ENCODE measurements around the gene IQGAP1. TPM values are rescaled to one million over a fixed set of nuclear protein-coding genes. Genes with fewer than 3 reads are reported as not detected.

The IQGAP1 gene, protein sequence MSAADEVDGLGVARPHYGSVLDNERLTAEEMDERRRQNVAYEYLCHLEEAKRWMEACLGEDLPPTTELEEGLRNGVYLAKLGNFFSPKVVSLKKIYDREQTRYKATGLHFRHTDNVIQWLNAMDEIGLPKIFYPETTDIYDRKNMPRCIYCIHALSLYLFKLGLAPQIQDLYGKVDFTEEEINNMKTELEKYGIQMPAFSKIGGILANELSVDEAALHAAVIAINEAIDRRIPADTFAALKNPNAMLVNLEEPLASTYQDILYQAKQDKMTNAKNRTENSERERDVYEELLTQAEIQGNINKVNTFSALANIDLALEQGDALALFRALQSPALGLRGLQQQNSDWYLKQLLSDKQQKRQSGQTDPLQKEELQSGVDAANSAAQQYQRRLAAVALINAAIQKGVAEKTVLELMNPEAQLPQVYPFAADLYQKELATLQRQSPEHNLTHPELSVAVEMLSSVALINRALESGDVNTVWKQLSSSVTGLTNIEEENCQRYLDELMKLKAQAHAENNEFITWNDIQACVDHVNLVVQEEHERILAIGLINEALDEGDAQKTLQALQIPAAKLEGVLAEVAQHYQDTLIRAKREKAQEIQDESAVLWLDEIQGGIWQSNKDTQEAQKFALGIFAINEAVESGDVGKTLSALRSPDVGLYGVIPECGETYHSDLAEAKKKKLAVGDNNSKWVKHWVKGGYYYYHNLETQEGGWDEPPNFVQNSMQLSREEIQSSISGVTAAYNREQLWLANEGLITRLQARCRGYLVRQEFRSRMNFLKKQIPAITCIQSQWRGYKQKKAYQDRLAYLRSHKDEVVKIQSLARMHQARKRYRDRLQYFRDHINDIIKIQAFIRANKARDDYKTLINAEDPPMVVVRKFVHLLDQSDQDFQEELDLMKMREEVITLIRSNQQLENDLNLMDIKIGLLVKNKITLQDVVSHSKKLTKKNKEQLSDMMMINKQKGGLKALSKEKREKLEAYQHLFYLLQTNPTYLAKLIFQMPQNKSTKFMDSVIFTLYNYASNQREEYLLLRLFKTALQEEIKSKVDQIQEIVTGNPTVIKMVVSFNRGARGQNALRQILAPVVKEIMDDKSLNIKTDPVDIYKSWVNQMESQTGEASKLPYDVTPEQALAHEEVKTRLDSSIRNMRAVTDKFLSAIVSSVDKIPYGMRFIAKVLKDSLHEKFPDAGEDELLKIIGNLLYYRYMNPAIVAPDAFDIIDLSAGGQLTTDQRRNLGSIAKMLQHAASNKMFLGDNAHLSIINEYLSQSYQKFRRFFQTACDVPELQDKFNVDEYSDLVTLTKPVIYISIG (N-terminal part only)
- polyA plus RNA-seq, result 10 to 100 TPM; 54.3 to 91.2 (median 69.8) TPM
- long read RNA-seq, donor 1, result 0 reads
- long read RNA-seq, donor 2, transcript IQGAP1-204 (3 exons, 2,313 nt), result major isoform, 5 of 13 reads
- long read RNA-seq, donor 2, partial matches to known transcripts, result 7 of 13 reads
- long read RNA-seq, donor 2, other reads (novel, unspliced or antisense), result 0 of 13 reads
- long read RNA-seq, donor 3, partial matches to known transcripts, result 17 of 21 reads
- long read RNA-seq, donor 3, other reads (novel, unspliced or antisense), result 0 of 21 reads
- long read RNA-seq, donor 4, result 0 reads
- long read RNA-seq, donor 5, partial matches to known transcripts, result 0 of 4 reads
- long read RNA-seq, donor 5, other reads (novel, unspliced or antisense), result 0 of 4 reads
- long read RNA-seq, donor 6, partial matches to known transcripts, result 10 of 16 reads
- long read RNA-seq, donor 6, other reads (novel, unspliced or antisense), result 0 of 16 reads
- long read RNA-seq, donor 7, full-length matches to known transcripts, result 5 of 16 reads
- long read RNA-seq, donor 7, partial matches to known transcripts, result 11 of 16 reads
- long read RNA-seq, donor 7, other reads (novel, unspliced or antisense), result 0 of 16 reads
- long read RNA-seq, donor 8, partial matches to known transcripts, result 0 of 2 reads
- long read RNA-seq, donor 8, other reads (novel, unspliced or antisense), result 0 of 2 reads
- long read RNA-seq, donor 9, partial matches to known transcripts, result 0 of 3 reads
- long read RNA-seq, donor 9, other reads (novel, unspliced or antisense), result 0 of 3 reads
- long read RNA-seq, donor 10, full-length matches to known transcripts, result 15 of 38 reads
- long read RNA-seq, donor 10, partial matches to known transcripts, result 23 of 38 reads
- long read RNA-seq, donor 10, other reads (novel, unspliced or antisense), result 0 of 38 reads

DNA sequence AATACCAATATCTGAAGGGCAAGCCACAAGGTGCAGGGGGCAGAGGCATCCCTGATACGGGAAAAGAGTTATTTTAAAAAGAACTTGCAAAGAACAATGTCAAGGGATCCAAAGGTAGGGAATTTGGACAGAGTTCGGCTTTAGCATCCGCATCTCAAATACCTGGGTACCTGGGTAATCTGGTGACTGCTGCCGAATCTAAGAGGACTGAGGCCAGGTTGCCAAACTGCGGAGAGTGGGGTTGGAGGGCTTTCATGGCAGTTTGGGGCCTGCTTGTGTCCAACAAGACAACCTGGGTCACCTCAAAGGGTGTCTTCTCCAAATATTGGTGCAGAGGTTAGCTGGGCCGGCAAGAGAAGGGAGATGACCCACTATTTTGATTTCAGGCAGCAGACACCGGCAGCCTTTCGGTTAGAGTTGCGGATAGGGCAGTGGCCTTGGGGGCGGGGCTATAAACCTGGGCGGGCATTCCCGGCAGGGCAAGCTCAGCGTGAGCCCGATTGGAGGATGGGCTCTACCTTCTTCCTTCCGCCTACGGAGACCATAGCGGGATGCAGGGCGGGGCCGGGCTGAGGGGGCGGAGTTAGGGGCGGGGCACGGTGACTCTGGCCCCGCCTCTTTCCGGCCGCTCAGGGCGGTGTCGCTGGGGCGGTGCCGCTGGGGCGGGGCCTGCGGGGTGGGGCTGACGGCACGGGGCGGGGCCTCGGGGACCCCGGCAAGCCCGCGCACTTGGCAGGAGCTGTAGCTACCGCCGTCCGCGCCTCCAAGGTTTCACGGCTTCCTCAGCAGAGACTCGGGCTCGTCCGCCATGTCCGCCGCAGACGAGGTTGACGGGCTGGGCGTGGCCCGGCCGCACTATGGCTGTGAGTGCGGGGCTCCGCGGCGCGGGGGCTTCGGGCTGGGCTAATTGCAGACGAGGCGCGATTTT lies at the start of gene IQGAP1:
Gene IQGAP1 (plus strand): TSS at position 709 of the 928 bp plus-strand sequence. CDS start 100 bp downstream, at position 809.
- H3K4me3 ChIP-seq (ENCODE audit: low read depth in 1 of 3, low read length in 3 of 3), result peak within 1 kb of the TSS; percentile 76 to 89 (median 78)
- H3K27me3 ChIP-seq (ENCODE audit: control insufficient read depth in 3 of 3, insufficient read depth in 3 of 3, low read length in 3 of 3), result no peaks in the 10 kb centered on the region
- H3K27ac ChIP-seq (ENCODE audit: low read depth in 1 of 3, low read length in 2 of 3), result peak within 1 kb of the TSS; percentile 86 to 98 (median 95)
- no peaks in the 10 kb centered on the region for H3K9me3 ChIP-seq (ENCODE audit: control insufficient read depth in 2 of 2, insufficient read depth in 1 of 2, low read depth in 1 of 2, low read length in 1 of 2)
- 3 to 5% (median 3%) methylated on average over 55 to 62 of the region's 62 CpGs for WGBS, 3 donors
- H3K36me3 ChIP-seq (ENCODE audit: control insufficient read depth in 3 of 3, insufficient read depth in 2 of 3, low read depth in 1 of 3, low read length in 3 of 3), result peaks cover 0 to 8% (median 0%) of the 10 kb centered on the region in 3 donors
- FAIRE-seq (no peak), DNase-seq (peak; percentile 97 to 99)
- peaks cover 2 to 21% (median 7%) of the 10 kb centered on the region in 3 donors for H3K4me1 ChIP-seq (ENCODE audit: control insufficient read depth in 3 of 3, insufficient read depth in 2 of 3, low read depth in 1 of 3, low read length in 2 of 3)

DNA sequence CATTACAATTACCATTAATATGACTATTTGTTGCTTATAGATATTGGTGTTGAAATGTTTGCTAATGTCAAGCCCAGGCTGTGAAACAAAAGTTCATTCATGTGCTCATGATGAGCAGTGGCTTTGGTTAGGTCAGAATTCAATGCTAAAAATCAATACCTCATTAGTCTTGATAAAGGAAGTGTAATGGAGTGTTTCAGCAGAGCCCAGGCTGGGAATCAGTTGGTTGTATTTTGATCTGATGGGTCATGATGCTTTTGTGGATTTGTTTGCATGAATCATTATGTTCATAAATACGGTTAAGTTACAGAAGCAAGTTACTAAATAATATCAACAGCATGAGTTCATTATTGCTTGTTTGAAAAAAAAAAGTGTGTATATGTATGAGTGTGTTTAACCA lies 49.5 kb upstream of the IQGAP1 start:
- Histone ChIP-seq H3K4me1 (ENCODE audit: control insufficient read depth in 3 of 3, insufficient read depth in 2 of 3, low read depth in 1 of 3, low read length in 2 of 3) (peaks cover 0 to 3% (median 3%) of the 10 kb centered on the region in 3 donors), H3K9me3 (ENCODE audit: control insufficient read depth in 2 of 2, insufficient read depth in 1 of 2, low read depth in 1 of 2, low read length in 1 of 2) (no peaks in the 10 kb centered on the region), H3K4me3 (ENCODE audit: low read depth in 1 of 3, low read length in 3 of 3) (no peak overlapping the region), H3K36me3 (ENCODE audit: control insufficient read depth in 3 of 3, insufficient read depth in 2 of 3, low read depth in 1 of 3, low read length in 3 of 3) (no peaks in the 10 kb centered on the region), H3K27me3 (ENCODE audit: control insufficient read depth in 3 of 3, insufficient read depth in 3 of 3, low read length in 3 of 3) (no peaks in the 10 kb centered on the region), H3K27ac (ENCODE audit: low read depth in 1 of 3, low read length in 2 of 3) (no peak overlapping the region)
- DNase-seq, result peak in 1 of 2 donors; percentile 56
- FAIRE-seq, result no peak
- WGBS, 3 donors, result 30 to 81% (median 61%) methylated on average over 1 of the region's 1 CpG

DNA sequence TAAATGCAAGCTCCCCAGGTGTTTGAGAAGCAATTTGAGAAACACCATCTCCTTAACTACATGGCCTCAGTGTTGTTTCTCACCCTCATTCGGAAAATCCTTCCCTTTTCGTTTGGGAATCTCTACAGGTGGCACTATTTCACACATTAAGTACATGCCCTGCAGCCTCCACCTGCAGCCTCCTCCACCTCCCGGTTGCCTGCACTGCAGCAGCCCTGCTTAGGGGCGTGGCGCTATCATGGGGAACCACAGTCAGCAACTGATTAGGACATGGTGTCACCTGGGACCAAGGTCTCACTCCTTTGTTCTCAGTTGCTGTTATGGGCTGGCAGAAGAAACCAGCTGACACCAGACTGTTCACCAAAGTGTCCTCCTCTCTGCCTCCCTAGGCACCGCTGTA lies 47.7 kb upstream of the IQGAP1 start:
- Histone ChIP-seq H3K27me3 (ENCODE audit: control insufficient read depth in 3 of 3, insufficient read depth in 3 of 3, low read length in 3 of 3) (no peaks in the 10 kb centered on the region), H3K4me1 (ENCODE audit: control insufficient read depth in 3 of 3, insufficient read depth in 2 of 3, low read depth in 1 of 3, low read length in 2 of 3) (peaks cover 0 to 3% (median 0%) of the 10 kb centered on the region in 3 donors), H3K9me3 (ENCODE audit: control insufficient read depth in 2 of 2, insufficient read depth in 1 of 2, low read depth in 1 of 2, low read length in 1 of 2) (no peaks in the 10 kb centered on the region), H3K4me3 (ENCODE audit: low read depth in 1 of 3, low read length in 3 of 3) (no peak overlapping the region), H3K27ac (ENCODE audit: low read depth in 1 of 3, low read length in 2 of 3) (no peak overlapping the region), H3K36me3 (ENCODE audit: control insufficient read depth in 3 of 3, insufficient read depth in 2 of 3, low read depth in 1 of 3, low read length in 3 of 3) (no peaks in the 10 kb centered on the region)
- FAIRE-seq, result no peak
- DNase-seq, result peak in 1 of 2 donors; percentile 84
- 36 to 63% (median 48%) methylated on average over 6 of the region's 6 CpGs for WGBS, 3 donors

DNA sequence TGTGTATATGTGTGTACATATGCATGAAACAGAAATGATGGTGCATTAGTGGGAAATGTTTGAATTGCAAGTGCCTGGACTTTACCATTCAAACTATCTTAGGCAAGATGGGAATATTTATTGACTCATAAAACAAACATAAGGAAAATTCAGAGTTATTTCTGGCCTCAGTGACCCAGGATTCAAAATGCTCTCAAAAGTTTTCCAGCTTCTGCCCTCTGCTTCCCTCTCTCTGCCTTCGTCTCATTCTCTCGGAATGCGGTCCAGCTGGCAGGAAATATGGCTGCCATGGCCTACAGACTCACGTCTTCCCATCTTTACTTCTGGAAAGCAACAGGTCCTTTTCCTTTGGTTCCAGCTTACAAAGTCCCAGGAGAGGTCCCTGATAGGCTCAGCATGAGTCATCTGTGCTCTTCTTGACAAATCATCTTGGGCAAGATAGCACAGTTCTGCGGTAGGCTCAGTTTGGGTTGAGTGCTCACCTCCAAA lies 44.7 kb upstream of the IQGAP1 start:
- DNase-seq (no peak), FAIRE-seq (no peak)
- Histone ChIP-seq H3K36me3 (ENCODE audit: control insufficient read depth in 3 of 3, insufficient read depth in 2 of 3, low read depth in 1 of 3, low read length in 3 of 3) (no peaks in the 10 kb centered on the region), H3K9me3 (ENCODE audit: control insufficient read depth in 2 of 2, insufficient read depth in 1 of 2, low read depth in 1 of 2, low read length in 1 of 2) (no peaks in the 10 kb centered on the region), H3K4me3 (ENCODE audit: low read depth in 1 of 3, low read length in 3 of 3) (no peak overlapping the region), H3K27me3 (ENCODE audit: control insufficient read depth in 3 of 3, insufficient read depth in 3 of 3, low read length in 3 of 3) (no peaks in the 10 kb centered on the region), H3K4me1 (ENCODE audit: control insufficient read depth in 3 of 3, insufficient read depth in 2 of 3, low read depth in 1 of 3, low read length in 2 of 3) (peaks cover 0 to 3% (median 0%) of the 10 kb centered on the region in 3 donors), H3K27ac (ENCODE audit: low read depth in 1 of 3, low read length in 2 of 3) (no peak overlapping the region)
- 79 to 97% (median 94%) methylated on average over 5 of the region's 5 CpGs for WGBS, 3 donors

DNA sequence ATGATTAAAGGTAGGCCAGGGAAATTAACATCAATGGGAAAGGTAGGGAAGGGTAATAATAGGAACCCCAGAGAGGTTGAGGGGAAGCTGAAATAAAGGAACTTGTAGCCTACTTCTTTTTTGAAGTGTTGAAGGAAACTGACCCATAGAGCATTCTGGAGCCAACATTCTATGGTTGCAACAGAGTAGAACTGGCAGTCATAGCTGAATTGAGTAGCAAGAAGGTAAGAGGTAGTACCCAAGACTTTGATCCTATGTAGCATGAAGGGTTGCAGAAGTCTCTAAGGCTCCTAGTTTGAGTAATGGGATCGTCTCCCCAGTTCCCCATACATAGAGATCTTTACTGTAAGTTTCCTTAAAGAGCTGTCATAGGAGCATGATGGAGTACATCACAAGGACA lies 43.4 kb upstream of the IQGAP1 start:
- 89 to 94% (median 90%) methylated on average over 1 of the region's 1 CpG for WGBS, 3 donors
- FAIRE-seq, result no peak

DNA sequence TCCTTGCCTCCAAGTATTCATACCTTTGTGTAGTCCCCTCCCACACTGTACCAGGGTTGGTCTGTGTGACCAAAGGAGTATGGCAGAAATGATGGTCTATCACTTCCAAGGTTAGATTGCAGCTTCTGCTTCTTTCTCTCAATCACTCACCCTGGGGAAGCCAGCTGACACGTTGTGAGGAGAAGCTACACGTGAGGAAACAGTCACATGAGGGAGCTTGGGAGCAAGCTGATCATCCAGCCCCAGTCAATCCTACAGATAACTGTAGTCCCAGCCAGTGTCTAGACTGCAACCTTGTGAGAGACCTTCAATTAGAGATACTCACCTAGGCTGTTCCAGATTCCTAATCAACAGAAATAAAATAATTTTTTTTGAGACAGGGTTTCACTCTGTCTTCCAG lies 42.2 kb upstream of the IQGAP1 start:
- Histone ChIP-seq H3K4me3 (ENCODE audit: low read depth in 1 of 3, low read length in 3 of 3) (no peak overlapping the region), H3K9me3 (ENCODE audit: control insufficient read depth in 2 of 2, insufficient read depth in 1 of 2, low read depth in 1 of 2, low read length in 1 of 2) (no peaks in the 10 kb centered on the region), H3K27me3 (ENCODE audit: control insufficient read depth in 3 of 3, insufficient read depth in 3 of 3, low read length in 3 of 3) (no peaks in the 10 kb centered on the region), H3K36me3 (ENCODE audit: control insufficient read depth in 3 of 3, insufficient read depth in 2 of 3, low read depth in 1 of 3, low read length in 3 of 3) (no peaks in the 10 kb centered on the region), H3K4me1 (ENCODE audit: control insufficient read depth in 3 of 3, insufficient read depth in 2 of 3, low read depth in 1 of 3, low read length in 2 of 3) (peaks cover 0 to 3% (median 0%) of the 10 kb centered on the region in 3 donors), H3K27ac (ENCODE audit: low read depth in 1 of 3, low read length in 2 of 3) (no peak overlapping the region)
- FAIRE-seq (no peak), DNase-seq (peak in 1 of 2 donors; percentile 41)
- 32 to 39% (median 39%) methylated on average over 2 of the region's 2 CpGs for WGBS, 3 donors

More for the DNA sequence above, 43.4 kb upstream of the IQGAP1 start:
- H3K36me3 ChIP-seq (ENCODE audit: control insufficient read depth in 3 of 3, insufficient read depth in 2 of 3, low read depth in 1 of 3, low read length in 3 of 3), result no peaks in the 10 kb centered on the region
- H3K4me3 ChIP-seq (ENCODE audit: low read depth in 1 of 3, low read length in 3 of 3), result no peak overlapping the region
- H3K27ac ChIP-seq (ENCODE audit: low read depth in 1 of 3, low read length in 2 of 3), result no peak overlapping the region
- no peaks in the 10 kb centered on the region for H3K27me3 ChIP-seq (ENCODE audit: control insufficient read depth in 3 of 3, insufficient read depth in 3 of 3, low read length in 3 of 3)
- H3K4me1 ChIP-seq (ENCODE audit: control insufficient read depth in 3 of 3, insufficient read depth in 2 of 3, low read depth in 1 of 3, low read length in 2 of 3), result peaks cover 0 to 3% (median 0%) of the 10 kb centered on the region in 3 donors
- H3K9me3 ChIP-seq (ENCODE audit: control insufficient read depth in 2 of 2, insufficient read depth in 1 of 2, low read depth in 1 of 2, low read length in 1 of 2), result no peaks in the 10 kb centered on the region
- DNase-seq, result no peak
